ENCODE measurements around the gene UBB. TPM values are rescaled to one million over a fixed set of nuclear protein-coding genes. Genes with fewer than 3 reads are reported as not detected.

UBB gene
- total and polyA plus RNA-seq, 4 donors: 1,190 to 3,673 (median 1,472) TPM

- H3K9ac ChIP-seq (ENCODE audit: low read depth in 1 of 2, low read length in 2 of 2): peak within 1 kb of the TSS; percentile 93 to 94
- no peaks in the 10 kb centered on the region for H3K9me3 ChIP-seq (ENCODE audit: control insufficient read depth in 4 of 4, low read length in 3 of 4)
- WGBS: 15% methylated on average over 83 of the region's 83 CpGs
- H3K36me3 ChIP-seq (ENCODE audit: control insufficient read depth in 4 of 4, insufficient read depth in 3 of 4, low read depth in 1 of 4, low read length in 3 of 4): peaks cover 0 to 9% (median 4%) of the 10 kb centered on the region in 4 donors
- TF ChIP-seq CTCF (IDR thresholded peaks at IDR 0.05; ENCODE audit: low read depth, low read length, missing input control): peak; percentile 32
- TF ChIP-seq TAF1 (conservative IDR thresholded peaks at IDR 0.05): no peak
- peaks cover 2 to 16% (median 11%) of the 10 kb centered on the region in 4 donors for H3K4me1 ChIP-seq (ENCODE audit: control insufficient read depth in 4 of 4, insufficient read depth in 4 of 4, low read length in 3 of 4)
- no peaks in the 10 kb centered on the region for H3K27me3 ChIP-seq (ENCODE audit: control insufficient read depth in 4 of 4, insufficient read depth in 4 of 4, low read length in 3 of 4)
- H3K27ac ChIP-seq (ENCODE audit: low read depth in 1 of 2, low read length in 2 of 2): peak within 1 kb of the TSS; percentile 92 to 97
- H3K4me3 ChIP-seq (ENCODE audit: low read depth in 1 of 3, low read length in 3 of 3): peak within 1 kb of the TSS; percentile 77 to 97 (median 88)
- DNase-seq (ENCODE audit: low spot score): peak; percentile 72
These were observed 27.3 kb upstream of the UBB start, which contains the start of gene CENPV for GRCh38 chr17:16353317-16354174. Gene CENPV, minus strand, starts transcription at chr17:16353469. Its CDS starts 33 bp downstream, at chr17:16353436.

- 92% methylated on average over 14 of the region's 14 CpGs for WGBS
- TF ChIP-seq FOXA2 (IDR thresholded peaks at IDR 0.05) (no peak), JUND (IDR thresholded peaks at IDR 0.05) (no peak), CTCF (IDR thresholded peaks at IDR 0.05; ENCODE audit: low read depth, low read length, missing input control) (no peak), RXRA (IDR thresholded peaks at IDR 0.05) (no peak), FOXA1 (IDR thresholded peaks at IDR 0.05) (no peak), RAD21 (IDR thresholded peaks at IDR 0.05) (no peak), EGR1 (IDR thresholded peaks at IDR 0.05; ENCODE audit: low read depth in 2 of 2) (no peak), YY1 (IDR thresholded peaks at IDR 0.05) (no peak), TAF1 (conservative IDR thresholded peaks at IDR 0.05) (no peak), MAX (IDR thresholded peaks at IDR 0.05) (no peak), ZBTB33 (IDR thresholded peaks at IDR 0.05) (no peak), HNF4A (conservative IDR thresholded peaks at IDR 0.05) (no peak), HNF4G (IDR thresholded peaks at IDR 0.05) (no peak)
- TF ChIP-seq, protein P1, sequence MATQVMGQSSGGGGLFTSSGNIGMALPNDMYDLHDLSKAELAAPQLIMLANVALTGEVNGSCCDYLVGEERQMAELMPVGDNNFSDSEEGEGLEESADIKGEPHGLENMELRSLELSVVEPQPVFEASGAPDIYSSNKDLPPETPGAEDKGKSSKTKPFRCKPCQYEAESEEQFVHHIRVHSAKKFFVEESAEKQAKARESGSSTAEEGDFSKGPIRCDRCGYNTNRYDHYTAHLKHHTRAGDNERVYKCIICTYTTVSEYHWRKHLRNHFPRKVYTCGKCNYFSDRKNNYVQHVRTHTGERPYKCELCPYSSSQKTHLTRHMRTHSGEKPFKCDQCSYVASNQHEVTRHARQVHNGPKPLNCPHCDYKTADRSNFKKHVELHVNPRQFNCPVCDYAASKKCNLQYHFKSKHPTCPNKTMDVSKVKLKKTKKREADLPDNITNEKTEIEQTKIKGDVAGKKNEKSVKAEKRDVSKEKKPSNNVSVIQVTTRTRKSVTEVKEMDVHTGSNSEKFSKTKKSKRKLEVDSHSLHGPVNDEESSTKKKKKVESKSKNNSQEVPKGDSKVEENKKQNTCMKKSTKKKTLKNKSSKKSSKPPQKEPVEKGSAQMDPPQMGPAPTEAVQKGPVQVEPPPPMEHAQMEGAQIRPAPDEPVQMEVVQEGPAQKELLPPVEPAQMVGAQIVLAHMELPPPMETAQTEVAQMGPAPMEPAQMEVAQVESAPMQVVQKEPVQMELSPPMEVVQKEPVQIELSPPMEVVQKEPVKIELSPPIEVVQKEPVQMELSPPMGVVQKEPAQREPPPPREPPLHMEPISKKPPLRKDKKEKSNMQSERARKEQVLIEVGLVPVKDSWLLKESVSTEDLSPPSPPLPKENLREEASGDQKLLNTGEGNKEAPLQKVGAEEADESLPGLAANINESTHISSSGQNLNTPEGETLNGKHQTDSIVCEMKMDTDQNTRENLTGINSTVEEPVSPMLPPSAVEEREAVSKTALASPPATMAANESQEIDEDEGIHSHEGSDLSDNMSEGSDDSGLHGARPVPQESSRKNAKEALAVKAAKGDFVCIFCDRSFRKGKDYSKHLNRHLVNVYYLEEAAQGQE (IDR thresholded peaks at IDR 0.05): no peak
- TF ChIP-seq, protein P2, sequence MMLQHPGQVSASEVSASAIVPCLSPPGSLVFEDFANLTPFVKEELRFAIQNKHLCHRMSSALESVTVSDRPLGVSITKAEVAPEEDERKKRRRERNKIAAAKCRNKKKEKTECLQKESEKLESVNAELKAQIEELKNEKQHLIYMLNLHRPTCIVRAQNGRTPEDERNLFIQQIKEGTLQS (IDR thresholded peaks at IDR 0.05): no peak
- Histone ChIP-seq H3K27me3 (ENCODE audit: control insufficient read depth in 4 of 4, insufficient read depth in 4 of 4, low read length in 3 of 4) (no peaks in the 10 kb centered on the region), H3K9ac (ENCODE audit: low read depth in 1 of 2, low read length in 2 of 2) (no peak overlapping the region), H3K4me3 (ENCODE audit: low read depth in 1 of 3, low read length in 3 of 3) (no peak overlapping the region), H3K9me3 (ENCODE audit: control insufficient read depth in 4 of 4, low read length in 3 of 4) (no peaks in the 10 kb centered on the region), H3K36me3 (ENCODE audit: control insufficient read depth in 4 of 4, insufficient read depth in 3 of 4, low read depth in 1 of 4, low read length in 3 of 4) (no peaks in the 10 kb centered on the region), H3K27ac (ENCODE audit: low read depth in 1 of 2, low read length in 2 of 2) (no peak overlapping the region), H3K4me1 (ENCODE audit: control insufficient read depth in 4 of 4, insufficient read depth in 4 of 4, low read length in 3 of 4) (peaks cover 2 to 16% (median 11%) of the 10 kb centered on the region in 4 donors)
- DNase-seq (ENCODE audit: low spot score): no peak
These were observed 26.3 kb upstream of the UBB start for GRCh38 chr17:16354585-16354984.
